AML-193 (cell line): ENCODE data around the gene PRPF39.

Experiments used
- DNase-seq, 2 experiments: peaks; one replicate each; lab custom pipeline; 2025; lab: John Stamatoyannopoulos, UW

Gene PRPF39

DNA sequence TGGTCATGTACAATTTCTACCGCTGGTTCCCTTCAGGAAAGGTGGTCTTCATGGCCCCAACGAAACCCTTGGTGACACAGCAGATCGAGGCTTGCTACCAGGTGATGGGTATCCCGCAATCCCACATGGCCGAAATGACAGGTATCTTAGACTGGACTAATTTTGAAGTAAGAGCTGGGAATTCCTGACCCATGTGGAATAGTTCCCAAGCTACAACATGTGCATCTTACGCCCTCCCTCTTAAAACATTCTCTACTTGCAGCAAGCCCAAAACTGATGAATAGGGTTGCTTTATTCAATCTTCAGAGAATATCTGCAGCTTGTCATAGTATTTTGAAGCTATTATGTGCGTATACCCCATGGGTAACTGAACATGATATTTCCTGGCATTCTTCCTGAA lies 52.5 kb downstream of the PRPF39 start:
- DNase-seq, result no peak

DNA sequence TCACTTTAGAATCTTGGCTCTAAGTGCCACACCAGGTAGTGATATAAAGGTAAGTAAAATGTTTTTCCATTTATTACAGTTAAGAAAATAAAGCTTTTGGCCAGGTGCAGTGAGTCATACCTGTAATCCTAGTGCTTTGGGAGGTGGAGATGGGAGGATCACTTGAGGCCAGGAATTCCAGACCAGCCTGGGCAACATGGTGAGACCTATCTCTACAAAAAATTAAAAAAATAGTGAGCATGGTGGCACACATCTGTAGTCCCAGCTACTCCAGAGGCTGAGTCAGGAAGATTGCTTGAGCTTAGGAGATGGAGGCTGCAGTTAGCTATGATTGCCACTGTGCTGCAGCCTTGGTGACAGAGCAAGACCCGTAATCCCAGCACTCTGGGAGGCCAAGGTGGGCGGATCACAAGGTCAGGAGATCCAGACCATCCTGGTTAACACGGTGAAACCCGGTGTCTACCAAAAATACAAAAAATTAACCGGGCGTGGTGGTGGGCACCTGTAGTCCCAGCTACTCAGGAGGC lies 56.8 kb downstream of the PRPF39 start:
- no peak for DNase-seq

GRCh38 chr14:45142083-45142482 lies 58.2 kb downstream of the PRPF39 start:
- DNase-seq, result peak in 1 of 2 experiments; percentile 3

GRCh38 chr14:45144658-45145057 lies 60.7 kb downstream of the PRPF39 start:
- DNase-seq, result no peak

DNA sequence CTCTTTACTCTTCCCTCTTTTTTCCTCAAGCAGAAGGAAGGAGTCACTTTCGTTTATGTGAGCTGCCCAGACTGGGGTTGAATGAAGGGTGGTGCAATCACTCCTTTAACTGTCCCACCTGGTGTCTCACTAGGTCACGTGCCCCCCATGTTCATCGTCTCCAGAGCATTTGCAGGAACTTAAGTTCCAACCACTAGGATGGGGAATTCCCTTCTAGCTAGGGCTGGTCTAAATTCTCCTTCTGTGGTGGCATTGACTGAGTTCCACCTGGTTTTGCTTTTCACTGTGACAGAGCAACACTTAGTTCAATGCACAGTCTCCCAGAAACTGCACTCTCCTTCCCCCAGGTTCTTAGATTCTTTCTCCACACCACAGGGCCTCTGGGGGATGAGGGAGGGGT lies 61.3 kb downstream of the PRPF39 start:
- DNase-seq, result no peak

DNA sequence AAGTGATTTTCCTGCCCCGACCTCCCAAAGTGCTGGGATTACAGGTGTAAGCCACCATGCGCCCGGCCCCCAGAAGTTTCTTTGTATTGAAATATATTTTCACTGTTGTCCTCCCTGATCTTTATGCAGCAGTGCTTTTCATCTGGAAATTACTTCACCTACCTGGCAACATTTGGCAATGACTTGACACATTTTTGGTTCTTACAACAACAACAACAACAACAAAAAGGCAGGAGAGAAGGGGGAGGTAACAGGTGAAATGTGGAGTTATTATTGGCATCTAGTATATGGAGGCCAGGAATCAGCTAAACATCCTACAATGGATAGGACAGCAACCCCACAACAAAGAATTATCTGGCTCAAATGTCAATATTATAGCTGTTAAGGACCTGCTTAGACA lies 65.7 kb downstream of the PRPF39 start:
- no peak for DNase-seq

DNA sequence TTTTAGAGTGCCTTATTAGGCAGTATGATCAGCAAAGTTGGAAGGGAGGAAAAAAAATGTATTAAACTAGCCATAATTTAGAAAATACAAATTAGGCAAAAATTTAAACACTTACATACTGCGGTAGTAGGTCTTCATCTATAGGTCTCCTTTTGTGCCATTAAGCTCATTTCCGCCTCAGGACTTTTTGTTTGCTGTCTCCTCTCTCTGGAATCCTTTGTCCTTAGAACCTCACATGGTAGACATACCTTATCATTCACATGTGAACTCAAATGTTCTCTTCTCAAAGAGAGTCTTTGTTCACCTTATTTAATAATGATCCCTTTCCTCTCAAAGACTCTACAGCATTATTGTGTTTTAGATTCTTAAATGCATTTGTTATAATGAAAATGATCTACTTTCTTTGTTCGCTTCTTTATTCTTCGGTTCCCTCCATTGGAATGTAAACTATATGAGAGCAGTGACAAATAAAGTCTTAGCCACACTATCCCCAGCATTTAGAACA lies 66.5 kb downstream of the PRPF39 start:
- DNase-seq, result no peak

- no peak for DNase-seq
These were observed 72.2 kb downstream of the PRPF39 start for GRCh38 chr14:45156067-45156466.
